Camera-type eye (tissue), 1 donor: ENCODE measurements around the gene GABARAPL2. TPM values are rescaled to one million over a fixed set of nuclear protein-coding genes. Genes with fewer than 3 reads are reported as not detected.

Experiments used
- total RNA-seq: library from RNA; depleted of rRNA; stranded (reverse); fragments of >200 nt; gene quantifications from one replicate; pipeline ENCODE4 v1.2.3, GENCODE V29; 2014

GABARAPL2 gene
- total RNA-seq: 125 TPM

GRCh38 chr16:75566040-75566757, at the start of gene GABARAPL2:
GABARAPL2 (plus strand) TSS chr16:75566379; CDS start chr16:75566487, 108 bp downstream.

GRCh38 chr16:75535901-75536300, 30.3 kb upstream of the GABARAPL2 start, which contains the start of gene CHST5:
CHST5 (minus strand) TSS chr16:75536108; CDS start chr16:75530384, 5,724 bp downstream.

GRCh38 chr16:75555707-75556430, 10.3 kb upstream of the GABARAPL2 start, which contains the start of gene TMEM231:
TMEM231 (minus strand) TSS chr16:75556252; CDS start chr16:75556209, 43 bp downstream.

GRCh38 chr16:75622761-75623605, 56.8 kb downstream of the GABARAPL2 start, which contains the start of gene ADAT1:
ADAT1 (minus strand) TSS chr16:75623281; CDS start chr16:75620799, 2,482 bp downstream.

Other genes with a start within 250 kb of the GABARAPL2 start
- 110 TPM for gene CFDP1, start 132.9 kb upstream of the GABARAPL2 start, total RNA-seq
- gene TMEM170A, start 101.7 kb upstream of the GABARAPL2 start, total RNA-seq: 60.4 TPM
- gene CHST6, start 70.9 kb upstream of the GABARAPL2 start, total RNA-seq: 2.7 TPM
- gene CHST5, start 30.3 kb upstream of the GABARAPL2 start, total RNA-seq: 1.6 TPM
- 26.7 TPM for gene TMEM231, start 10.1 kb upstream of the GABARAPL2 start, total RNA-seq
- 59.6 TPM for gene ADAT1, start 56.9 kb downstream of the GABARAPL2 start, total RNA-seq
- 97.9 TPM for gene KARS1, start 81.3 kb downstream of the GABARAPL2 start, total RNA-seq
- 167 TPM for gene TERF2IP, start 81.4 kb downstream of the GABARAPL2 start, total RNA-seq
- gene CPHXL2, start 110.6 kb downstream of the GABARAPL2 start, total RNA-seq: not detected
- gene DUXB, start 135.1 kb downstream of the GABARAPL2 start, total RNA-seq: not detected
- gene CPHXL, start 160.1 kb downstream of the GABARAPL2 start, total RNA-seq: not detected